ENCODE data around the gene KCNJ12. TPM values are rescaled to one million over a fixed set of nuclear protein-coding genes. Genes with fewer than 3 reads are reported as not detected.

Gene KCNJ12
- total and polyA plus RNA-seq, 2 of the 13 experiments (the other 11 are each of a cell fraction or from before 2014, with no cell fraction given) = not detected

GRCh38 chr17:21392266-21392665 lies 16.1 kb downstream of the KCNJ12 start:
- Histone ChIP-seq H3K4me2 (ENCODE audit: low read depth, low read length) (no peak overlapping the region), H3K9me3 (ENCODE audit: low read length) (no peaks in the 10 kb centered on the region), H3K27me3 (ENCODE audit: control insufficient read depth in 1 of 2, insufficient read depth in 2 of 2, low read length in 2 of 2) (peaks cover 4 to 35% of the 10 kb centered on the region in 2 experiments; a peak in 3 of 5 replicates), H3K79me2 (ENCODE audit: insufficient read depth, low read length) (no peaks in the 10 kb centered on the region), H3K4me1 (ENCODE audit: insufficient read depth, low read length) (no peaks in the 10 kb centered on the region), H3K9ac (ENCODE audit: insufficient read depth, low read depth, low read length) (no peak overlapping the region), H3K4me3 (replicated peaks in 1 of 3; ENCODE audit: insufficient read depth in 1 of 3, low read depth in 2 of 3, low read length in 3 of 3) (no peak overlapping the region), H3K27ac (ENCODE audit: extremely low read length, insufficient read depth, low read length) (no peak overlapping the region), H2AFZ (ENCODE audit: low read length) (no peak overlapping the region), H4K20me1 (ENCODE audit: insufficient read depth, low read length) (no peaks in the 10 kb centered on the region), H3K36me3 (replicated peaks in 1 of 2; ENCODE audit: control insufficient read depth in 1 of 2, insufficient read depth in 2 of 2, low read length in 2 of 2) (no peaks in the 10 kb centered on the region)
- DNase-seq (ENCODE audit: low spot score) = no peak
- POLR2A ChIA-PET = no interaction called here
- in situ Hi-C loops (cut with HindIII; ENCODE audit: extremely low pct_ligation_motif_present, low pct_unique_long_range_greater_than_20kb) (no loop called here), intact Hi-C loops (cut with micrococcal nuclease; ENCODE audit: unreplicated experiment) (no loop called here)
- no peak for ATAC-seq
- TF ChIP-seq NFAT5 (CRISPR knock-in tag; IDR thresholded peaks at IDR 0.05) (no peak), ZKSCAN5 (CRISPR knock-in tag; IDR thresholded peaks at IDR 0.05) (no peak), ZFX (CRISPR knock-in tag; IDR thresholded peaks at IDR 0.05; ENCODE audit: low read depth) (no peak), ZEB1 (IDR thresholded peaks at IDR 0.05; ENCODE audit: insufficient replicate concordance, low read depth) (no peak), BRD4 (CRISPR knock-in tag; IDR thresholded peaks at IDR 0.05) (no peak), ZNF607 (CRISPR knock-in tag; IDR thresholded peaks at IDR 0.05; ENCODE audit: borderline replicate concordance) (no peak), ZNF510 (CRISPR knock-in tag; IDR thresholded peaks at IDR 0.05; ENCODE audit: low read depth) (no peak), NKX3-1 (CRISPR knock-in tag; IDR thresholded peaks at IDR 0.05) (no peak), ZNF556 (CRISPR knock-in tag; IDR thresholded peaks at IDR 0.05; ENCODE audit: borderline replicate concordance) (no peak)
- TF ChIP-seq, protein P1, sequence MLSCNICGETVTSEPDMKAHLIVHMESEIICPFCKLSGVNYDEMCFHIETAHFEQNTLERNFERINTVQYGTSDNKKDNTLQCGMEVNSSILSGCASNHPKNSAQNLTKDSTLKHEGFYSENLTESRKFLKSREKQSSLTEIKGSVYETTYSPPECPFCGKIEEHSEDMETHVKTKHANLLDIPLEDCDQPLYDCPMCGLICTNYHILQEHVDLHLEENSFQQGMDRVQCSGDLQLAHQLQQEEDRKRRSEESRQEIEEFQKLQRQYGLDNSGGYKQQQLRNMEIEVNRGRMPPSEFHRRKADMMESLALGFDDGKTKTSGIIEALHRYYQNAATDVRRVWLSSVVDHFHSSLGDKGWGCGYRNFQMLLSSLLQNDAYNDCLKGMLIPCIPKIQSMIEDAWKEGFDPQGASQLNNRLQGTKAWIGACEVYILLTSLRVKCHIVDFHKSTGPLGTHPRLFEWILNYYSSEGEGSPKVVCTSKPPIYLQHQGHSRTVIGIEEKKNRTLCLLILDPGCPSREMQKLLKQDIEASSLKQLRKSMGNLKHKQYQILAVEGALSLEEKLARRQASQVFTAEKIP (CRISPR knock-in tag; IDR thresholded peaks at IDR 0.05; ENCODE audit: borderline replicate concordance) = no peak
- TF ChIP-seq, protein P2, sequence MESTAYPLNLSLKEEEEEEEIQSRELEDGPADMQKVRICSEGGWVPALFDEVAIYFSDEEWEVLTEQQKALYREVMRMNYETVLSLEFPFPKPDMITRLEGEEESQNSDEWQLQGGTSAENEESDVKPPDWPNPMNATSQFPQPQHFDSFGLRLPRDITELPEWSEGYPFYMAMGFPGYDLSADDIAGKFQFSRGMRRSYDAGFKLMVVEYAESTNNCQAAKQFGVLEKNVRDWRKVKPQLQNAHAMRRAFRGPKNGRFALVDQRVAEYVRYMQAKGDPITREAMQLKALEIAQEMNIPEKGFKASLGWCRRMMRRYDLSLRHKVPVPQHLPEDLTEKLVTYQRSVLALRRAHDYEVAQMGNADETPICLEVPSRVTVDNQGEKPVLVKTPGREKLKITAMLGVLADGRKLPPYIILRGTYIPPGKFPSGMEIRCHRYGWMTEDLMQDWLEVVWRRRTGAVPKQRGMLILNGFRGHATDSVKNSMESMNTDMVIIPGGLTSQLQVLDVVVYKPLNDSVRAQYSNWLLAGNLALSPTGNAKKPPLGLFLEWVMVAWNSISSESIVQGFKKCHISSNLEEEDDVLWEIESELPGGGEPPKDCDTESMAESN (CRISPR knock-in tag; conservative IDR thresholded peaks at IDR 0.05) = no peak
- CTCF ChIA-PET (ENCODE audit: low intra/inter-chr PET ratio, low total read pairs) = no interaction called here
- FAIRE-seq = no peak
- BruUV-seq (replicated peaks) = no TSS peak
- WGBS (ENCODE audit: low lambda C conversion rate) = 0% methylated on average over 1 of the region's 7 CpGs

Measured in HepG2 (cell line).